ENCODE results near the gene FAM163A.

Gene FAM163A

GRCh38 chr1:179865377-179865776 lies 122.3 kb downstream of the FAM163A start:
- no peak for DNase-seq

Measured in NCI-H187 (cell line).